Measurements from ENCODE around the gene TUBA1A.

TUBA1A gene

GRCh38 chr12:49232940-49233841, 44.3 kb upstream of the TUBA1A start (continued):
- TF ChIP-seq ZBTB1 (tag by site-specific recombination; IDR thresholded peaks at IDR 0.05) (no peak), KLF7 (tag by site-specific recombination; IDR thresholded peaks at IDR 0.05; ENCODE audit: borderline replicate concordance) (no peak), EGR2 (tag by site-specific recombination; IDR thresholded peaks at IDR 0.05; ENCODE audit: low read depth) (no peak), PRDM6 (tag by site-specific recombination; IDR thresholded peaks at IDR 0.05) (peak; percentile 44; the same call in 1 of the 2 replicates), MYNN (tag by site-specific recombination; IDR thresholded peaks at IDR 0.05; ENCODE audit: borderline replicate concordance) (no peak), ZNF112 (tag by site-specific recombination; IDR thresholded peaks at IDR 0.05) (no peak), ZNF211 (tag by site-specific recombination; IDR thresholded peaks at IDR 0.05; ENCODE audit: low read depth) (no peak), ZNF10 (tag by site-specific recombination; IDR thresholded peaks at IDR 0.05) (no peak), RBAK (tag by site-specific recombination; IDR thresholded peaks at IDR 0.05) (no peak), ZNF776 (tag by site-specific recombination; IDR thresholded peaks at IDR 0.05; ENCODE audit: borderline replicate concordance) (no peak), ZNF37A (tag by site-specific recombination; IDR thresholded peaks at IDR 0.05) (no peak), ZNF670 (tag by site-specific recombination; IDR thresholded peaks at IDR 0.05; ENCODE audit: low read depth) (no peak), ZNF785 (tag by site-specific recombination; IDR thresholded peaks at IDR 0.05) (no peak), ZNF133 (tag by site-specific recombination; IDR thresholded peaks at IDR 0.05) (no peak)
- TF ChIP-seq, protein P1, sequence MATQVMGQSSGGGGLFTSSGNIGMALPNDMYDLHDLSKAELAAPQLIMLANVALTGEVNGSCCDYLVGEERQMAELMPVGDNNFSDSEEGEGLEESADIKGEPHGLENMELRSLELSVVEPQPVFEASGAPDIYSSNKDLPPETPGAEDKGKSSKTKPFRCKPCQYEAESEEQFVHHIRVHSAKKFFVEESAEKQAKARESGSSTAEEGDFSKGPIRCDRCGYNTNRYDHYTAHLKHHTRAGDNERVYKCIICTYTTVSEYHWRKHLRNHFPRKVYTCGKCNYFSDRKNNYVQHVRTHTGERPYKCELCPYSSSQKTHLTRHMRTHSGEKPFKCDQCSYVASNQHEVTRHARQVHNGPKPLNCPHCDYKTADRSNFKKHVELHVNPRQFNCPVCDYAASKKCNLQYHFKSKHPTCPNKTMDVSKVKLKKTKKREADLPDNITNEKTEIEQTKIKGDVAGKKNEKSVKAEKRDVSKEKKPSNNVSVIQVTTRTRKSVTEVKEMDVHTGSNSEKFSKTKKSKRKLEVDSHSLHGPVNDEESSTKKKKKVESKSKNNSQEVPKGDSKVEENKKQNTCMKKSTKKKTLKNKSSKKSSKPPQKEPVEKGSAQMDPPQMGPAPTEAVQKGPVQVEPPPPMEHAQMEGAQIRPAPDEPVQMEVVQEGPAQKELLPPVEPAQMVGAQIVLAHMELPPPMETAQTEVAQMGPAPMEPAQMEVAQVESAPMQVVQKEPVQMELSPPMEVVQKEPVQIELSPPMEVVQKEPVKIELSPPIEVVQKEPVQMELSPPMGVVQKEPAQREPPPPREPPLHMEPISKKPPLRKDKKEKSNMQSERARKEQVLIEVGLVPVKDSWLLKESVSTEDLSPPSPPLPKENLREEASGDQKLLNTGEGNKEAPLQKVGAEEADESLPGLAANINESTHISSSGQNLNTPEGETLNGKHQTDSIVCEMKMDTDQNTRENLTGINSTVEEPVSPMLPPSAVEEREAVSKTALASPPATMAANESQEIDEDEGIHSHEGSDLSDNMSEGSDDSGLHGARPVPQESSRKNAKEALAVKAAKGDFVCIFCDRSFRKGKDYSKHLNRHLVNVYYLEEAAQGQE (tag by site-specific recombination; IDR thresholded peaks at IDR 0.05): no peak
- TF ChIP-seq, protein P2, sequence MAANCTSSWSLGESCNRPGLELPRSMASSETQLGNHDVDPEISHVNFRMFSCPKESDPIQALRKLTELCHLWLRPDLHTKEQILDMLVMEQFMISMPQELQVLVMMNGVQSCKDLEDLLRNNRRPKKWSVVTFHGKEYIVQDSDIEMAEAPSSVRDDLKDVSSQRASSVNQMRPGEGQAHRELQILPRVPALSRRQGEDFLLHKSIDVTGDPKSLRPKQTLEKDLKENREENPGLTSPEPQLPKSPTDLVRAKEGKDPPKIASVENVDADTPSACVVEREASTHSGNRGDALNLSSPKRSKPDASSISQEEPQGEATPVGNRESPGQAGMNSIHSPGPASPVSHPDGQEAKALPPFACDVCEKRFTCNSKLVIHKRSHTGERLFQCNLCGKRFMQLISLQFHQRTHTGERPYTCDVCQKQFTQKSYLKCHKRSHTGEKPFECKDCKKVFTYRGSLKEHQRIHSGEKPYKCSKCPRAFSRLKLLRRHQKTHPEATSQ (tag by site-specific recombination; IDR thresholded peaks at IDR 0.05): no peak

GRCh38 chr12:49231878-49232655, 43.2 kb upstream of the TUBA1A start:
- CTCF ChIA-PET: interaction anchor here (0.6 to 3.2 kb wide), 8 partner anchors 10 to 328 kb away, joined by 3 to 24 read pairs (median 4); partner anchors contain the start of genes TUBA1A and TUBA1B

More at GRCh38 chr12:49231878-49232655, 43.2 kb upstream of the TUBA1A start:
- H3K27ac ChIP-seq (ENCODE audit: extremely low read depth, low read depth, low read length): no peak overlapping the region
- no peak for TF ChIP-seq KLF1 (tag by site-specific recombination; IDR thresholded peaks at IDR 0.05)
- TF ChIP-seq ZBTB48 (tag by site-specific recombination; IDR thresholded peaks at IDR 0.05): peak; percentile 62; the same call in 1 of the 2 replicates
- TF ChIP-seq ZNF169 (tag by site-specific recombination; IDR thresholded peaks at IDR 0.05): no peak
- TF ChIP-seq ZBTB17 (tag by site-specific recombination; IDR thresholded peaks at IDR 0.05): peak; percentile 65
- no peaks in the 10 kb centered on the region for H3K36me3 ChIP-seq (ENCODE audit: control insufficient read depth in 2 of 2, insufficient read depth in 1 of 2, low read length in 2 of 2)
- peaks cover 2% of the 10 kb centered on the region; the same call in 1 of the 2 replicates for H3K4me1 ChIP-seq (ENCODE audit: control insufficient read depth, insufficient read depth, low read length)
- H3K4me3 ChIP-seq (ENCODE audit: low read depth, low read length): no peak overlapping the region
- no peaks in the 10 kb centered on the region for H3K9me3 ChIP-seq (ENCODE audit: control insufficient read depth, insufficient read depth, low read depth, low read length)
- POLR2A ChIA-PET: interaction anchor here (0.8 to 4.5 kb wide), 3 partner anchors 43 to 101 kb away, joined by 4 to 47 read pairs (median 6); partner anchors contain the start of genes TUBA1A and TUBA1B
